ENCODE results near the gene EAF1. TPM values are rescaled to one million over a fixed set of nuclear protein-coding genes. Genes with fewer than 3 reads are reported as not detected.
A peak's percentile ranks its signal among the peaks of the same experiment; 100 is the strongest.

Gene EAF1
- total and polyA plus RNA-seq, 11 donors: 2.7 to 19.6 (median 9.8) TPM

GRCh38 chr3:15430624-15431023 lies 3.2 kb downstream of the EAF1 start:
- H3K27me3 ChIP-seq: no peaks in the 10 kb centered on the region
- WGBS, 4 donors: 43 to 54% (median 46%) methylated on average over 1 of the region's 1 CpG
- ATAC-seq (no peak), DNase-seq (no peak)
- no peak overlapping the region for H3K4me3 ChIP-seq
- no peak overlapping the region for H3K27ac ChIP-seq
- TF ChIP-seq, protein P1, sequence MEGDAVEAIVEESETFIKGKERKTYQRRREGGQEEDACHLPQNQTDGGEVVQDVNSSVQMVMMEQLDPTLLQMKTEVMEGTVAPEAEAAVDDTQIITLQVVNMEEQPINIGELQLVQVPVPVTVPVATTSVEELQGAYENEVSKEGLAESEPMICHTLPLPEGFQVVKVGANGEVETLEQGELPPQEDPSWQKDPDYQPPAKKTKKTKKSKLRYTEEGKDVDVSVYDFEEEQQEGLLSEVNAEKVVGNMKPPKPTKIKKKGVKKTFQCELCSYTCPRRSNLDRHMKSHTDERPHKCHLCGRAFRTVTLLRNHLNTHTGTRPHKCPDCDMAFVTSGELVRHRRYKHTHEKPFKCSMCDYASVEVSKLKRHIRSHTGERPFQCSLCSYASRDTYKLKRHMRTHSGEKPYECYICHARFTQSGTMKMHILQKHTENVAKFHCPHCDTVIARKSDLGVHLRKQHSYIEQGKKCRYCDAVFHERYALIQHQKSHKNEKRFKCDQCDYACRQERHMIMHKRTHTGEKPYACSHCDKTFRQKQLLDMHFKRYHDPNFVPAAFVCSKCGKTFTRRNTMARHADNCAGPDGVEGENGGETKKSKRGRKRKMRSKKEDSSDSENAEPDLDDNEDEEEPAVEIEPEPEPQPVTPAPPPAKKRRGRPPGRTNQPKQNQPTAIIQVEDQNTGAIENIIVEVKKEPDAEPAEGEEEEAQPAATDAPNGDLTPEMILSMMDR (IDR thresholded peaks at IDR 0.05): no peak
- H3K9me3 ChIP-seq: no peaks in the 10 kb centered on the region
- H3K36me3 ChIP-seq: peaks cover 3 to 61% (median 53%) of the 10 kb centered on the region in 9 donors
- intact Hi-C loops (cut with DNase I): loop anchor here in 1 of 10 donors (5.0 kb wide), 1 partner anchor 127 kb away; no protein-coding TSS in a partner anchor
- H3K4me1 ChIP-seq: peaks cover 5 to 63% (median 35%) of the 10 kb centered on the region in 12 donors

- TF ChIP-seq, protein P1 (IDR thresholded peaks at IDR 0.05): peak in 1 of 12 donors; percentile 8
- no peak for TF ChIP-seq POLR2A (IDR thresholded peaks at IDR 0.05)
- no peak overlapping the region for H3K4me3 ChIP-seq
- H3K27me3 ChIP-seq: no peaks in the 10 kb centered on the region
- WGBS, 4 donors: 49 to 71% (median 64%) methylated on average over 3 of the region's 3 CpGs
- peaks cover 2 to 56% (median 30%) of the 10 kb centered on the region in 12 donors for H3K4me1 ChIP-seq
- peak in 3 of 4 donors; percentile 22 to 65 (median 51) for ATAC-seq
- H3K27ac ChIP-seq: no peak overlapping the region
- intact Hi-C loops (cut with DNase I): loop anchor here in 1 of 10 donors (5.0 kb wide), 1 partner anchor 126 kb away; no protein-coding TSS in a partner anchor
- DNase-seq: peak in 1 of 5 donors; percentile 35
- H3K9me3 ChIP-seq: no peaks in the 10 kb centered on the region
- H3K36me3 ChIP-seq: peaks cover 6 to 68% (median 60%) of the 10 kb centered on the region in 9 donors
These were observed 3.9 kb downstream of the EAF1 start for GRCh38 chr3:15431256-15431837.

- ATAC-seq: no peak
- DNase-seq: no peak
- WGBS, 4 donors: 82 to 95% (median 87%) methylated on average over 1 of the region's 1 CpG
- Histone ChIP-seq H3K27me3 (no peaks in the 10 kb centered on the region), H3K4me3 (no peak overlapping the region), H3K4me1 (peaks cover 0 to 47% (median 19%) of the 10 kb centered on the region in 12 donors), H3K27ac (no peak overlapping the region), H3K9me3 (no peaks in the 10 kb centered on the region), H3K36me3 (peaks cover 12 to 90% (median 82%) of the 10 kb centered on the region in 9 donors)
- TF ChIP-seq, protein P1 (IDR thresholded peaks at IDR 0.05): no peak
- no peak for TF ChIP-seq POLR2A (IDR thresholded peaks at IDR 0.05)
- intact Hi-C loops (cut with DNase I): loop anchor here in 1 of 10 donors (5.0 kb wide), 1 partner anchor 124 kb away; no protein-coding TSS in a partner anchor
These were observed 6.1 kb downstream of the EAF1 start for GRCh38 chr3:15433531-15433930.

DNA sequence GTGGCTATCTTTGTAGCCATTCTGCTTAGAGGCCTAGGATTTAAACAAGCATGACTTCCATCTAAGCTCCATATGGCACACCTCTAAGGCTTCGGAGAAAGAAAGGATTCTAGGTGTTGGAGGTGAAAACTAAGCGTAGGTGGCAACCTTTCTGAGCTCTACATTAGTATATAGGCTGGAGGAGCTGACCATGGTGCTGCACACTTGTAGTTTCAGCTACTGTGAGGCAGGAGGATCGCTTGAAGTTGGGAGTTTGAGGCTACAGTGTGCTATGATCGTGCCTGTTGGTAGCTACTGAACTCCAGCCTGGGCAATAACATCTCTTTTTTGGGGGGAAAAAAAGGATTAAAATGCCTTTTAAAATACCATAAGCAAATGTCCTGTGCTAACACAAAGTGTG lies 7.4 kb downstream of the EAF1 start:
- H3K9me3 ChIP-seq: no peaks in the 10 kb centered on the region
- no peak overlapping the region for H3K27ac ChIP-seq
- peaks cover 0 to 35% (median 9%) of the 10 kb centered on the region in 12 donors for H3K4me1 ChIP-seq
- no peak overlapping the region for H3K4me3 ChIP-seq
- no peaks in the 10 kb centered on the region for H3K27me3 ChIP-seq
- no peak for ATAC-seq
- H3K36me3 ChIP-seq: peaks cover 12 to 98% (median 94%) of the 10 kb centered on the region in 9 donors
- WGBS, 4 donors: 90 to 97% (median 94%) methylated on average over 4 of the region's 4 CpGs
- DNase-seq: no peak
- TF ChIP-seq, protein P1 (IDR thresholded peaks at IDR 0.05): no peak
- no peak for TF ChIP-seq POLR2A (IDR thresholded peaks at IDR 0.05)
- intact Hi-C loops (cut with DNase I): loop anchor here in 1 of 10 donors (5.0 kb wide), 1 partner anchor 123 kb away; no protein-coding TSS in a partner anchor
